Stimulated activated CD4-positive, alpha-beta T cell treated with anti-CD3 and anti-CD28 coated beads, Interleukin-2, amount 100 ng/mL, for 4 hours (primary cell): Measurements from ENCODE around the gene SLC6A5.

ENCODE experiments used
- DNase-seq: peaks from one replicate; pipeline ENCODE4 v3.0.0-alpha.2; 2020; ENCODE audit warnings: low read depth

The SLC6A5 gene

DNA sequence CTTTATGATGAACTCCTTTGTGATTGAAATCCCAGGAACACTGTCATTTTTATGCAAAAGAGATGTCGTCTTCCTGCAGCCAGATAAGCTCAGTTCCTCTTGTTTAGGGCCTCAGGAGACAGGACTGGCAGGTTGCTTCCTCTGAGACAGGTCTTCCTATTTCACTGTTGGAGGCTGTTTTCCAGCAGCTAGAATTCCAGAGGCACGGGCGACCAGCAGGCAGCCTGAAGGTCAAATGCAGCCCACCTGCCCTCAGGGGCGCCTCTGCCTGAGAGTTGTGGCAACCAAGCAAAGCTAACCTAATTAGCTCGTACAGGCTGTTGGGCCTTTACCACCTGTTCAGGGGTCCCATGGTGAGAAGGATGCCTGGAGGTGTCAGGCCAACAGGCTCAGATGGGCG, 22.3 kb downstream of the SLC6A5 start:
- no peak for DNase-seq

DNA sequence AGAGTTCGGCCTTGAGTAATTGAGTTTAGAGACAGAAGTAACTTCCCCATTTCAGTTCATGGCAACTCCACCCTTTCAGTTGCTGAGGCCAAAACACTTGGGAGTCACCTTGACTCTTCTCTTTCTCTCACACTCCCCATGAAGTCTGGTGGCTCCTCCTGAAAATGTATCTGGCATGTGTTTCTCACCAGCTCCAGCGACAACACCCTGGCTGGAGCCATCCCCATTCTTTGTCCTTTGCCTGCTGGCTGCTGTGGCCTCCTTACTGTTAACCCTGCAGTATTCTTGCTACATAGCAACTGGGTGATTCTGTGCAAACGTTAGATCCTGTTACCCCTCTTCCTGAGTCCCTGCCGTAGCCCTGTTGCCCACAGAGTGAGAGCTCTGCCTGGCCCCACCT, 23.8 kb downstream of the SLC6A5 start:
- no peak for DNase-seq

DNA sequence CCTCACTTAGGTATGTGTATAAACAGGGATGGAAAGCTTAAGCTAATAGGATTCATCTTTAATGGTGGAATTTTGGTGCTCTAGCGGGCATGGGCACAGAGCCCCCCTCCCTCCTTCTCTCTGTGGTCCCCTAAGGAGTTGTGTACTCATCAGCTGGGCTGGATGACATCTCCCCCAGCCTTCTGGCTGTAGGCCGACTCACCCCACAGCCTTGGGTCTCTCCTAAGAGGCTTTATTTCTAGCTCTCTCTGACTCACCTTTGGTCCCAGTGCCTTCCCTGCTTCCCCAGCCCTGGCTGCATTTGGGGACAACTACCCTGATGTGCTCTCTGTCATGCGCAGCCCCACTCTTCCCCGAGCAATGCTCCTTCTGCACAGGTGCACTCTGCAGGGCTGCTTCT, 26.9 kb downstream of the SLC6A5 start:
- no peak for DNase-seq

DNA sequence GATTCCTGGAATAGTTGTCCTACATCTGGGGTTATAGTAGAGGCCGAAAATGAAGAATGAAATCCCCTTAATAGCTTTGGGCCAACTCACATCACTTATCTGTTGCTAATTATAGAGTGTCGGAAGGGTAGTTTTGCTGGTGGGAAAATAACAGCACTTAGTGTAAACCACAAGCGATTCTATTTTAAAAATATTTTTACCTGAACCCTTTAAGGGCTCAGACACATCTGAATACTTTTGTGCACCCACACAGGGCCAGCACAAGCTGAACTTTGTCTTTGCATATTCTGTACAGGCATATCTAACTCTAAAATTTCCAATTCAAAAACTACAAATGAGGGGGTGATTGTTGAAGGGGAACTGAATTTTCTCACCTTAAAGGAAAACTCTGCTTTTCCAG, 27.6 kb downstream of the SLC6A5 start:
- DNase-seq, result no peak

DNA sequence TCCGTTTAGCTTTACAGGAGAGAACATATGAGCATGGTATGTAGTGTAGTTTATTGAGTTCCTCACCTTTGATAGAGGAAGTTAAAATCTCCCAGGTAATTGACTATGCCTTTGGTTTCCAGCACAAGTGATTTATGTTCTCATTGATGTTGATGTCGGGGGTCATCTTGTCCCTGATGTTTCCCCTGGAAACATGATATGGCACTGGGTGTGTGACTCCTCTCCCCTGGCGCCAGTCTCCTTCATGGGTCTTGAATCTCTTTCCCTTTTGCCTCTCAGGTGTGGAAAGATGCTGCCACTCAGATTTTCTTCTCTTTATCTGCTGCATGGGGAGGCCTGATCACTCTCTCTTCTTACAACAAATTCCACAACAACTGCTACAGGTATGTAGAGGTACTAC, 28.3 kb downstream of the SLC6A5 start:
- DNase-seq, result no peak

DNA sequence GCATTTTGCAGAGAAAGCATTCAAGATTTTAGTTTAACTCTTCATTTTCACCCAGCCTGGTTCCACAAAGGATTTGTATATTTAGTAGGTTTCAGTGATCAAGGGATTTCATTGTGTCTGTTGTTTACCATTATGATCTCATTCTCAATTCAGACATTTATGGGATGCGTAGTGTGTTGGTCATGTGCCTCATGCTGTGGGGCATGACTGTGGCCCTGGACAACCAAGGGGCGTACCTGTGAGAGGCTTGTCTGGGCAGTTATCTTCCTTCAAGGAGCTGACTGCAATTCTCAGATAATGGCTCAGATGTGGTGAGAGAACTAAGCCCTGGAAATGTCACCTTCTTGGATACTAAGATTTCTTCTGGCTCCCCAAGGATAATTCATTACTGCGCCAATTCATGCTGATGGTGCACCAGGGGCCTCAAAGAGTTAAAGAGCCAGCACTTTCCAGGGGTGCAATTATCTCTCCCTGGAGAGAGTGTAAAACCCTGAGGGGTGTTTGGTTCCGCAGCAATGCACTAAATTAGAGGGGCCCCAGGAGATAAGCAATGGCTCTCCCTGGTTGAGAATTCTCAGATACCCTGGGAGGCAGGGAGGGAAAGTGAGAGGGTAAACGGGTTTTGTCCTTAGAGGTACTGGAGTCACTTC, 32.2 kb downstream of the SLC6A5 start:
- DNase-seq, result no peak

DNA sequence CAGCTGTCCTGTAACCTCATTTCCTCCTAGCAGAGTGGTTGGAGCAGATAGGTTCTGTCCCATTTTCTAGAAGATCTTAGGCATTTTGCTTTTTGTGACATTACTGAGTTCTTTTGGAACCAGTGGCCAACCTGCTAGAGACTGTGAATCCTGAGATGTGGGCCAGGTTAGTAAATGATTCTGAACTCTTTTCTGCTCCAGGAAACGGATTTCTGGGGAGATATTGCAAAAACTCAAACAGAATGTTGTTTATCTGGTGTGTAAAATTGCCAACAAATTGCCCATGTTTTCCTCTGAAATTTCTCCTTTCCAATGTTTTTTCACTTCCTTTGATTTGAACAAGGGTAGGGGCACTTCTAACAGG, 32.7 kb downstream of the SLC6A5 start:
- no peak for DNase-seq

DNA sequence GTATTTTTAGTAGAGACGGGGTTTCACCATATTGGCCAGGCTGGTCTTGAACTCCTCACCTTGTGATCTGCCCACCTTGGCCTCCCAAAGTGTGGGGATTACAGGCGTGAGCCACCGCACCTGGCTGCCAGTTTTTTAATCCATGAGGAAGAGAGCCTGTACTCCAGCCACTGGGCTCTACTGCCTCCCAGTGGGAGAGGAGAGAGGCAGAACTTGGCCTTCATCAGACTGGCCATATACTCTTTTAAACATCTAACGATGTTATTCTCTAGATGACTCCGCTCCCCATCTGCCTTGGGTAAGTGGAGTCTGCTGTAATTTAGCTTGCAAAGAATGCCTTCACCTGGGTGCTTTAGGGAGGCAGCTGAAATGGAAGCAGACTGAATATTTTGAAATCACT, 34.6 kb downstream of the SLC6A5 start:
- no peak for DNase-seq

DNA sequence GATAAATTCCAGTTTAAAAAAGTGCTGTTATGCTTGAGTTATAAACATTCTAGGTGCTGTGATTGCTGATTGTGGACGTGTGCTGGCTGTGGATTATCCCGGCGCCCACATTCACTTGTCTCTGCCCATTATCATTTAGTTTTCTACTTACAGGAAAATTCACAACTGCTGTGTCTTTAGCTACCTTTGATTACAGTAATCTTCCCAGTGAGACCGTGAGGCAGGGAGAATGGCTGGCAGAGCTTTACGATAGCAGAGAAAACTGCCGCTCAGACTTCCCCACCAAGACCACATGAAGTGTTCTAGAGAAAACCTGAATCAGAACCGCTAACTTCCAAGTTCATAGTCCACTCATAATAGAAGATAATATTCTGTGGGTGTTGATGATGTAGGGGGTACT, 35.4 kb downstream of the SLC6A5 start:
- no peak for DNase-seq

DNA sequence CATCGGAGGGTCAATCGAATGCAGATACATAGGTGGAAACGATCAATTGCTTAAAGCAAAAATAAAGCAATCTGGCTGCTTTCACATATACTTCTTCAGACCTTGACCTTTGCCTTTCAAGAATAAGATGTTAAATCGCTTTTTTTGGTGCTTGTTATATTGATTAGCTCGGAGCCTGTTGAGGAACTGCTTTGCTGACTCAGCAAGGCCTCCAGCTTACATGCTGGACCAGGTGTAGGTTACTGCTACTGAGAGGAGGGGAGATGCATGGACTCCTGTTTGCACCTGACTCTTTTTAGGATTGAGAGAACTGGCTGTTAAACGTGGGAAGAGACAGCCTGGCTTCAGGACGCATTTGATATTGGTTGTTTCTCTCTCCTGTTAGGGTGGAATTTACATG, 38.7 kb downstream of the SLC6A5 start:
- DNase-seq, result no peak

DNA sequence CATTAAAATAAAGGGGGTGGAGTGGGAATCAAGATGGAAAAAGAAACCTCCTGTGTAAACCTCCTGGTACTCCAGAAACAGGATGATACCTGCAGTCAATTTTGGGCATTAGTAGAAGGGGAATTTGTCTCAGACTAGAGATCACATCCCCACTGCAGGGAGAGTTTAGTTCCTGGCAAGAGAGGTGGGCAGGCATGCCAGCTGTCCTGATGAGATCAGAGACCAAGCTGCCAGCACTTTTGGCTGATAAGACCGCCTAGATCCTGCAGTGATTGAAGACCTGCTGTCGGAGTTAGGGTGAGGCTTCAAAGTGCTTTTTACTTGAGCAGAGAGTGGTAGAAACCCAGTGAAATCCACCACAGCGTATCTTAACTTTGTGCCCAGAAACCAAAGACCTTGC, 40.3 kb downstream of the SLC6A5 start:
- DNase-seq, result no peak

DNA sequence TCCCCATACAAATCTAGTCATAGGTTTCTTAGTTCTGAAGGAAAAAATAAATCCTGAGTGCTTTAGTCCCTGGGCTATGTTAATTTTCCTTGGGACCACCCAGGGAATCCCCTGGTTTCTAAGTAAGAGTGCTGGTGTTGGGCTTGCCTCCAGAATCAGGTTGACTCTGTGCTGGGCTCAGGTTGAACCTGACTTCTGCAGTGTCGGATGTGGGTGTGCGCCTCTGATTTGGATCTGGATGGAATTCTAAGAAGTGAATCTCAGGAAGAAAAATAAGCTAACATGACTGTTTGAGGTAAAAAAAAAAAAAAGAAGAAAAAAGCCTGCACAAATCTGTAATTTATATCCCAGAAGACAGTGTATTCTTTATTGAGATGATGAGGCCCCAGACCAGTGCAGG, 41.0 kb downstream of the SLC6A5 start:
- DNase-seq, result no peak

DNA sequence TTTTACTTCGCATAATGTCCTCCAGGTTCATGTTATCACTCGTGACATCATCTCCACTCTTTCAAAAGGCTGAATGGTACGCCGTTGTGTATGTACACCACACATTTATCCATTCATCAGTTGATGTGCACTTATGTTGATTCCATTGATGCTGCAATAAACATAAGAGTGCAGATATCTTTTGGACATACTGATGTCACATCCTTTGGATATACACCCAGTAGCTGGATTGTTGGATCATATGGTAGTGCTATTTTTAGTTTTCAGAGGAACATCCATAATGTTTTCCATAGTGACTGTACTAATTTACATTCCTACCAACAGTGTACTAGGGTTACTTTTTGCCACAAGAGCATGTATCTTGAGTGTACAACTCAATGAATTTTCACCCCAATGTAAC, 45.0 kb downstream of the SLC6A5 start:
- DNase-seq, result no peak

DNA sequence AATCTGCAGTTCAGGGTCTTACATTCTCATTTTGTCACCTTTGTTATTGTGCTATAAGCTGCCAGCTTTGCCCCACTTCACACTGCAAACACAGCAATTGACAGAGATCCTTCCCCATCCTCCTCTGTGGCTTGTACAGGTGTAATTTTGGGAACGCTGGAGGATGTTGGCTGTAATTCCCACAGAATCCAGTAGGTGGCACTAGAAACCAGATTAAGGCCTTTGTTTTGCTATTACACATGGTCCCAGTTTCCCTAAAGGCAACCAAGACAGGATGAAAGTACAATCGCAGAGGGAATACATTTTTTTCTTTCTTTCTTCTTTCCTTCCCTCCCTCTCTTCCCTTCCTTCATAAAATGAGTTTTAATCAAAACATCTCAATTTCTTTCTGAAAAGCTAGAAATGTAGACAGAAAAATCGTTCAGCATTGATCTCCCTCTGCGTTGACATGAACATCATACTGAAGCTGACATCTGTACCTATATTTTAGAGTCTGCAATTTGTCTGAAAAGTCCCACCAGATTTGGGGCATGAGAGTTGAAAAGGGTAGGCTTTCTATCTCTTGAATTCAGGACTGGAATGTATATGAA, 48.7 kb downstream of the SLC6A5 start:
- DNase-seq, result no peak

DNA sequence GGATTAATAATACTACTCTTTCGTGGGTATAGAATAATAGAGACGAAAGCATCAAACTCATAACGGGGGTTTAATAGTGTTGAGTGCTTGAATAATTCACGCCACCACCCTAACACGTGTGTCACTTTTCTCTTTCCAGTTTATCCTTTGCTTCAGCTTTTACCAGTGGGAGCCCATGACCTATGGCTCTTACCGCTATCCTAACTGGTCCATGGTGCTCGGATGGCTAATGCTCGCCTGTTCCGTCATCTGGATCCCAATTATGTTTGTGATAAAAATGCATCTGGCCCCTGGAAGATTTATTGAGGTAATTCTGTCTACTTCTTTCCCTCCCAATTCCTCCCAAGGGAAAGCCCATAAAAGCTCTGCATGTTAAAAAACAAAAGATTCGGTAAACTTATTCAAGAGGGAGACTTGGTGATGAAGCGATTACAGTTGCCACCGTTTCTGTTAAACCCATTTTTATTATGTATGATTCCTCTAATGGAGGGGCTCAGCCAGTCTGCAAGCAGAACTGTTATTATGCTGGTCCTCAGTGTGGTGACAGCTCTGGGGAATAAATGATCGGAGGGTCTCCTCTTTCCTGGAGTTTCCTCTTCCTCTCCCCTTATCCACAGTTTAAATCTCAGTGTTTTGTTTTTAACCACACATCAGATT, 52.9 kb downstream of the SLC6A5 start:
- DNase-seq, result no peak

DNA sequence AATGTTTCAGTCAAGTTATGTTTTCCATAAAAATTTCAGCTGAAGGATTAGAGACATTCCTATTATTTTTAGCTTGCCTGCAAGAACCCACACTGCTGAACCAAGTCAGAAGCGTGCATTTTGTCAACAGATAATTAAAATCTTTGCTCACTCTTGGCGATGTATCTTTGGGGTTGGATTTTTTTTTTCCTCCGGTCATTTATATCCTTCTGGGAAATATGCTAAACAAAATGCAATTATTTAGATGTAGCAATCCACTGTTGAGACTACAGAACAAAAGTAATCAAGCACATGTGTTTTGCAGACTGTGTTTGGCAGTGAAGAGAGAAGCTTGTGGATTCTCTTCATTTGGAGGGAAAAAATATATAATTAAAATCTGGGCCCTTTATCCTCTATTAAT, 54.6 kb downstream of the SLC6A5 start:
- no peak for DNase-seq

DNA sequence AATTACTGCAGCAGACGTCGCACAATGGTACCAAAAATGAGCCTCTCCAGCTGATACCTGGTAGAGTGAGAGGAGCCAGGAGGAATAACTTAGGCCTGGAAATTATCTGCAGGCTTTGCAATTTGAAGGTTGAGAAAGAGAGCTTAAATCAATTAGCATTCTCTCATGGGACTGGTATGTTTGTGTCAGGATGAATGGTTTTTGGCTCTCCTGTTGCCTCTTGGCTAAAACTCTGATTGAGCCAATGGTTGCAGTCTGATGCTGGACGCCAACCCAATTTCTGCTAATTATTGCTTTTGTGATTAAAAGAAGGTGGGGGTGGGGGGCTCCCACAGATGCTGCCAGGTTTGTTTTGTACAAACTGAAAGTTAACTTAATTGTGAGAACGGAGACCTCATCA, 57.5 kb downstream of the SLC6A5 start:
- no peak for DNase-seq

DNA sequence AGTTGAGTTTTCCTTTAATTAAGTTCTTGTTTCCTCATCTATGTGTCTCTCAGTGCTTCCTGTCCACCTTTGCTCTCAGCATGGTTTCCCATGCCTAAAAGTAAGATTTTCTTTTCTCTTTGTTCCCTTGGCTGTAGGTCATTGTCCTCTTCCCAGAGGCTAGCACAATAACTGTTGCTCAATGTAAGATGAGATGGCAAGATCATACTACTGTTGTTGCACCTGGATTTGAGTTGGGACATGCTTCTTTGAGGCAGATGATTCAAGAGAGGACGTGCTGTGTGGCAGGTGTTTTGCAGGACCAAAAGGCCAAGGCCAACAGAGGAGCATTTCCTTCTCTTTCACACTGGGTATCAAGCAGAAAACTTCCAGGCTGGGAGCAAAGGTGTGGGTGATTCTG, 58.7 kb downstream of the SLC6A5 start:
- no peak for DNase-seq

DNA sequence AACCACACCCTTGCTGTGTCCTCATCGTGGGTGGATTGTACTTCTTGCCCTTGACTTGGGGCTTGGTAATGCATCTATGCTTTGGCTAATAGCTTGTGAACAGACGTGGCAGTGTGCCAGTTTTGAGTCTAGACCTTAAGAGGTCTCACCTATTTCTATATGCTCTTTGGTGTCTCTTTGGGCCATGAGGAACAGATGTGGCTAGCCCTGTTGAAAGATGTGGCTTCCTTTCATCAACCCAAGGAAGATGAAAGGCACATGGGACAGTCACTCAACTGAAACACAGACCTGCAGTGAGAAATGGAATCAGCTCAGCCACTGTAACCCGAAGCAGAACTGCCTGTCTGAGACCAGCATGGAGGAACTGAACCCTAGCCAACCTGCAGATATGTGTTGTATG, 62.0 kb downstream of the SLC6A5 start:
- no peak for DNase-seq

DNA sequence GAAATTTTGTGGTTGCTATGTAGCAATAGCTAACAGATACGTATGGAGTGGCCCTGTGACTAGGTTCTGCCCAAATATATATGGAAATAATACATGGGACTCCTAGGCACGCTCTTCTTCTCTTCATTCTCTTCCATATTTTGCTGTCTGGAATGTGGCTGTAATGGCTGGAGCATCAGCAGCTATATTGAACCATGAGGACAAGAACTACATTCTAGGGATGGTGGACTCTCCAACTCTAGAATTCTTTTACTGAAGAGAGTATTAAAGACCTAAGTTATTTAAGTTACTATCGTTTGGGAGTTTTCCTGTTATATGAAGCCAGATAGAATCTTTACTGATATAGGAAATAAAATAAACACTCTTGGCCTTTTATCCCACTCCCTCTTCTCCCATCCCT, 62.4 kb downstream of the SLC6A5 start:
- no peak for DNase-seq

DNA sequence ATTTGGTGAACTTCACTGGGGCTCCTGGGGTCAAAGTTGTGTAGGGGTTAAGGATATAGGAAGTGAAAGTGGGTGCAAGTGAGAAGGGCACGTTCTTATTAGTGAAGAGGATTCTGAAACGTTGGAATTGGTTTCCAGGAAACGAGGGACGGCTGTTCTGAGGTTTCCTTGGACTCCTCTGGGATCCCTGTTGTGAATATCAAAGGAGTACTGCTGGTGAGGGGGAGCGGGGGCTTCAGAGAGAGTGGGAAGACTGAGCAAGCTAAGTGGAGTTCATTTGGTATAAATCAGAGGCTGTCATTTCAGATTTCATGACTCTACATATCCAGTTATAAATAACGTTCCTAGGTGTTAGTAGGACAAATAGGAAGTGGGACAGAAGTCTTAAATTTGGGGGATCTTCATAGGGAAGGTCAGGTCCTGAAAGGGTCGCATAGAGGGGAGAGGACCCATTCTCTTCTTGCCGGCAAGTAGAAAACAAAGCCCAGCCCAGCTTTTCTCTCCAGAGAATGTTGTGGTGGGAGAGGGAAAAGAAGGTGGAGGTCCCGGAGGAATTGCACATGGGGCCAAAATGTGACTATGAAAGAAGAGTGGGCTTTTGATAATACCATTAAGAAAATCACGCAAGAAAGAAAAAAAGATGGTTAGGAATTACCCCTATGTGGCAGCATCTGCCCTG, 68.9 kb downstream of the SLC6A5 start:
- DNase-seq, result no peak

DNA sequence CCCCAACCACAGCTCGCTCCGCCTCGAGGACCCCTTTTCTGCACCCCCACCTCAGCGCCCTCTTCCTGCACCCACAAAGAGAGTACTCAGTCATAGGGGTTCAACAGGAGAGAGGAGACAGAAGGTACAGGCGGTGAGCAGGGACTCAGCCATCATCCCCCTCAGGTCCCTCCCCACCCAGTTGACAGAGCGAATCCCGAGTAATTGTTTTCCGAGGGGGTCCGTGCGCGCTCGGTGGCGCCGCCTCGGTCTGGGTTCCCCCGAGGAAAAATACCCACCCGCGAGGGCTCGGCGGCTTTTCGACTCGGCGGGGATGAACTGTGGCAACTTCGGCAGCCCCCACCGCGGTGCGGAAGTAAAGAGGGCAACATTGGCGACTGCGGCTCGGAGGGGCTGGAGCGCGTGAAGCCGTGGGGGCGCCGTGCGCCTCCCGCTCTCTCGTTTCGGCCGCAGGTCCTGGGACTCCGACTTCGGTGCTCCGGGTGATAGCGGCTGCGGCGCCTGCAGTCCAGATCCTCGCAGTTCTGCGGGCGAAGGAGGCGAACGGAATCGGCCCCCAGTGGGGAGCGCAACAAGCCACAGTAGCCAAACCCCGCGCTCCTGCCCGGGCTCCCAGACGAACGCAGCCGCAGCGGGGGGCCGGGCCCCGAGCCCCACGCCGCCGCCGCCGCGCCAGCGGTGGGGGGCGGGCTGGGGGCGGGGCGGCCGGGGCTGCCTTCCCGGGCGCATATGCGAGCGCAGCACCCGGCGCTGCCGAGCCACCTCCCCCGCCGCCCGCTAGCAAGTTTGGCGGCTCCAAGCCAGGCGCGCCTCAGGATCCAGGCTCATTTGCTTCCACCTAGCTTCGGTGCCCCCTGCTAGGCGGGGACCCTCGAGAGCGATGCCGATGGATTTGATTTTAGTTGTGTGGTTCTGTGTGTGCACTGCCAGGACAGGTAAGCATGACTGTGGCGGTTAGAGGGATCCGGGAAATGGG, 69.7 kb downstream of the SLC6A5 start, which contains the start of gene NELL1:
TSS of gene NELL1 (plus strand) at position 743 of the 976 bp plus-strand sequence.
- DNase-seq, result no peak
